Activated CD8-positive, alpha-beta memory T cell treated with anti-CD3 and anti-CD28 coated beads, Interleukin-2, amount 10 ng/mL, durations not matched to agents 7 days and 5 days (primary cell): ENCODE measurements around the gene WAPL. TPM values are rescaled to one million over a fixed set of nuclear protein-coding genes. Genes with fewer than 3 reads are reported as not detected.

ENCODE experiments used
- total RNA-seq, 2 experiments: library from RNA; stranded (reverse); gene quantifications; one replicate each; pipeline ENCODE4 v1.2.3, GENCODE V29; 2021

The WAPL gene
- total RNA-seq, 2 experiments from 2014 or later: 48.5 to 52.6 TPM

Other genes with a start within 250 kb of the WAPL start
- gene GRID1, start 155.0 kb downstream of the WAPL start, total RNA-seq: not detected
- gene OPN4, start 132.8 kb upstream of the WAPL start, total RNA-seq: not detected
- gene LDB3, start 146.7 kb upstream of the WAPL start, total RNA-seq: under 1 TPM; 0.05 to 0.23 TPM
- gene BMPR1A, start 234.8 kb upstream of the WAPL start, total RNA-seq: 10 to 100 TPM; 17.1 to 19.5 TPM